Measurements from ENCODE around the gene PDGFB.

DNA sequence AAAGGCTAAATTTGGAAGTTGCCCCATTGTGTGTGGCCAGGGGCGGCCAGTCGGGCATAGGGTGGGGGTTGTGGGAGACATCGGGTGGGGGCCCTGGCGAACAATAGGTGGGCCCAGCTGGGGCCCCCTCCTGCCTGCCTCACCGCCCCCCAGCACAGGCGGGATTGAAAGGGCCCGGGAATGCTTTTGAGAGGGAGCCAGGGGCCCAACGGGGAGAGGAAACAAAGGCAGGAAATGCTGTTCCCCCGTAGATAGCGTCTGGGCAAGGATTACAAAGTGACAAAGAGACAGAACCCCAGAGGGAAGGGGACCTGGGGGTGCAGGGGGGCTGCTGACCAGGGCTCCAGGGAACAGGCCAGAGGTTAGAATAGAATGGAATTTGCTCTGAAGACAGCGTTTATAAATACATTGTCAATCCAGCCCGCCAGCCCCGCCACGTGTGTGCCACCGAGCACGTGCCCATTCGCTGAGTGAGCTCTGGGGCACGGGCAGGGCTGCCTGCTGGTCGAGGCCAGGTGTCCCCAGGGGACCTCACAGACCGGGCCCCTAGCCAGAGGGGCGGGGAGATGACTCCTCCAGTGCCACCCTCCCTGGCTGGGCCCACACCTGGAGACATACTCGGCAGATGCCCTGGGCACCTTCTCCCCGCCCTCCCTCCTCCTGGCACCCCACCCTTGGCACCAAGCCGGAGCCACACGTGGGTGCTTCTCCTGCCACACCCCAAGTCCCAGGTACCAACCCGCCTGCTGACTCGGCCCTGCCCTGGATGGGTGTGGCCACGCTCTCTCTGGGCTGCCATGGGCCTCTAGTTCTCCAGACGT lies 9.7 kb downstream of the PDGFB start:
- TF ChIP-seq CTCF (IDR thresholded peaks at IDR 0.05; ENCODE audit: poor library complexity) = no peak
- TF ChIP-seq EZH2 (IDR thresholded peaks at IDR 0.05; ENCODE audit: borderline replicate concordance) = no peak
- TF ChIP-seq EZH2phosphoT487 (IDR thresholded peaks at IDR 0.05; ENCODE audit: low read depth, severe bottlenecking, unreplicated experiment) = no peak

Data from hepatocyte (in vitro differentiated cells).